ENCODE data around the gene SYNGR2. TPM values are rescaled to one million over a fixed set of nuclear protein-coding genes. Genes with fewer than 3 reads are reported as not detected.

SYNGR2 gene
- total and polyA plus RNA-seq, 9 of the 15 experiments (the other 6 are each of a cell fraction or from before 2014, with no cell fraction given): 1.4 to 173 (median 87.8) TPM

- peak within 1 kb of the TSS; percentile 89 for H3K27ac ChIP-seq (ENCODE audit: extremely low read depth, low read depth, low read length)
- intact Hi-C loops (cut with micrococcal nuclease): loop anchor here (1.0 to 5.0 kb wide), 3 partner anchors 50 to 168 kb away; no protein-coding TSS in a partner anchor
- ATAC-seq: peak; percentile 94
- TF ChIP-seq ZNF23 (CRISPR knock-in tag; IDR thresholded peaks at IDR 0.05) (no peak), DEAF1 (CRISPR knock-in tag; IDR thresholded peaks at IDR 0.05) (no peak), CEBPZ (IDR thresholded peaks at IDR 0.05; ENCODE audit: borderline replicate concordance, low read depth, low read length) (no peak), NEUROD1 (IDR thresholded peaks at IDR 0.05; ENCODE audit: borderline replicate concordance, low read depth, low read length, partially characterized antibody) (peak; percentile 89), ASH1L (IDR thresholded peaks at IDR 0.05; ENCODE audit: borderline replicate concordance, low read depth, partially characterized antibody) (peak; percentile 87), ZFP1 (CRISPR knock-in tag; IDR thresholded peaks at IDR 0.05) (no peak), ZNF174 (CRISPR knock-in tag; IDR thresholded peaks at IDR 0.05) (no peak), HINFP (tag; conservative IDR thresholded peaks at IDR 0.05; ENCODE audit: low read depth) (no peak), PHB (CRISPR knock-in tag; IDR thresholded peaks at IDR 0.05) (no peak), ELK1 (CRISPR knock-in tag; IDR thresholded peaks at IDR 0.05) (no peak), SRSF1 (IDR thresholded peaks at IDR 0.05; ENCODE audit: low read depth, low read length) (no peak), SETDB1 (IDR thresholded peaks at IDR 0.05; ENCODE audit: low read length) (no peak)
Observed at GRCh38 chr17:78186692-78187595, 18.6 kb downstream of the SYNGR2 start, which contains the start of the genes AFMID and TK1. TSS of gene AFMID (plus strand) at chr17:78187362. CDS start at chr17:78187371, 9 bp downstream. TSS of gene TK1 (minus strand) at chr17:78187052. CDS start at chr17:78186994, 58 bp downstream.

More at GRCh38 chr17:78186692-78187595, 18.6 kb downstream of the SYNGR2 start, which contains the start of the genes AFMID and TK1:
- in situ Hi-C loops (cut with MboI): no loop called here
- CTCF ChIA-PET (ENCODE audit: low intra/inter-chr PET ratio): interaction anchor here (0.6 to 0.9 kb wide), 4 partner anchors 64 to 305 kb away, joined by 3 to 4 read pairs (median 4); no protein-coding TSS in a partner anchor
- Histone ChIP-seq H3K4me3 (peak within 1 kb of the TSS; percentile 86), H2AFZ (ENCODE audit: low read depth, low read length) (peak within 1 kb of the TSS; percentile 86), H3K4me1 (replicated peaks in 1 of 2; ENCODE audit: control insufficient read depth in 2 of 2, insufficient read depth in 2 of 2, low read length in 2 of 2) (peaks cover 22 to 54% of the 10 kb centered on the region in 2 experiments), H3K4me2 (ENCODE audit: insufficient read depth, low read length) (peak within 1 kb of the TSS; percentile 99), H3K9ac (ENCODE audit: insufficient read depth in 1 of 2, low read depth in 2 of 2, low read length in 2 of 2) (peak within 1 kb of the TSS; percentile 93 to 99), H3K9me3 (replicated peaks; ENCODE audit: control insufficient read depth, insufficient read depth, low read depth, low read length) (no peaks in the 10 kb centered on the region), H3K27me3 (ENCODE audit: control insufficient read depth in 2 of 2, insufficient read depth in 2 of 2, low read length in 2 of 2) (no peaks in the 10 kb centered on the region), H3K9me1 (ENCODE audit: control insufficient read depth, insufficient read depth, low read length) (no peaks in the 10 kb centered on the region), H4K20me1 (replicated peaks; ENCODE audit: control insufficient read depth, insufficient read depth, low read length) (peaks cover 14% of the 10 kb centered on the region), H3K36me3 (ENCODE audit: control insufficient read depth, insufficient read depth, low read length) (peaks cover 66% of the 10 kb centered on the region; the same call in 2 of the 3 replicates), H3K79me2 (ENCODE audit: control insufficient read depth, insufficient read depth, low read length) (peaks cover 84% of the 10 kb centered on the region)
- under 1% methylated on average over 38 of the region's 57 CpGs for WGBS (ENCODE audit: insufficient coverage, low coverage, missing lambda C conversion rate)
- BruUV-seq (replicated peaks): no TSS peak
- POLR2A ChIA-PET: interaction anchor here (0.5 to 3.9 kb wide), 24 partner anchors 9 to 384 kb away, joined by 3 to 29 read pairs (median 4); partner anchors contain the start of gene TMC6
- FAIRE-seq (peak; percentile 96), DNase-seq (ENCODE audit: extremely low read depth in 1 of 4, low spot score in 3 of 4) (peak; percentile 98 to 99 (median 98))

Measured in K562 (cell line).